GM12878 (cell line): Measurements from ENCODE around the gene NOVA2. TPM values are rescaled to one million over a fixed set of nuclear protein-coding genes. Genes with fewer than 3 reads are reported as not detected.

Experiments used
- ATAC-seq: fragments of 200-7000 bp; cut with Tn5 transposase; 3 replicates; pipeline ENCODE4 v1.9.1; 2020; ENCODE audit warnings: mild to moderate bottlenecking, moderate library complexity
- BruUV-seq: library from RNA; stranded (reverse); fragments of 400-500 nt; replicated peaks from 2 replicates; lab custom pipeline; 2021; lab: Mats Ljungman, UMichigan
- CTCF ChIA-PET: fragments of 300-600 bp; sonication (Branson Sonifier 250); formaldehyde crosslinking; extraction: SDS; loops from one replicate; lab custom pipeline; 2021; ENCODE audit warnings: inconsistent platforms; lab: Yijun Ruan, JAX
- POLR2A ChIA-PET: fragments of 350-600 bp; formaldehyde crosslinking; extraction: SDS; loops from one replicate; lab custom pipeline; 2021; ENCODE audit warnings: inconsistent platforms; lab: Charles Lee
- RAD21 ChIA-PET: fragments of 300-600 bp; sonication (Branson Sonifier 250); formaldehyde crosslinking; loops from one replicate; lab custom pipeline; 2023; ENCODE audit warnings: antibody characterized with exemption; ENCODE audit not compliant: unreplicated experiment; lab: Charles Lee
- SMC1A ChIA-PET: fragments of 300-600 bp; sonication (Branson Sonifier 250); formaldehyde crosslinking; loops from one replicate; lab custom pipeline; 2023; ENCODE audit not compliant: unreplicated experiment, uncharacterized antibody; lab: Charles Lee
- DNase-seq: peaks from one replicate; pipeline ENCODE4 v3.0.0-alpha.2; 2011; ENCODE audit warnings: low read depth, low spot score
- FAIRE-seq: peaks from 3 replicates; lab custom pipeline; 2011; peaks lifted over from hg19 to GRCh38; lab: Jason Lieb, UNC
- H2AFZ ChIP-seq: 2 replicates; pipeline ENCODE4 v1.6.0; 2011; ENCODE audit warnings: low read depth, low read length, control low read depth; ENCODE audit not compliant: control insufficient read depth
- H3K27ac ChIP-seq: 2 replicates; pipeline ENCODE4 v1.5.1; 2011; ENCODE audit warnings: control low read depth; ENCODE audit not compliant: control insufficient read depth, insufficient read depth
- H3K27me3 ChIP-seq, 2 experiments: replicated peaks in 1 of 2; 2 replicates each; pipeline versions ENCODE4 v1.6.0 to v1.6.1; 2011; ENCODE audit warnings: low read length in 1 of 2; ENCODE audit not compliant: control insufficient read depth in 2 of 2, insufficient read depth in 2 of 2
- H3K36me3 ChIP-seq, 2 experiments: 2 replicates each; pipeline ENCODE4 v1.5.1; 2011; ENCODE audit warnings: low read length in 1 of 2; ENCODE audit not compliant: control insufficient read depth in 2 of 2, insufficient read depth in 2 of 2
- H3K4me1 ChIP-seq: 2 replicates; pipeline ENCODE4 v1.6.1; 2011; ENCODE audit warnings: mild to moderate bottlenecking, low read length, moderate library complexity, mixed read lengths; ENCODE audit not compliant: control insufficient read depth, insufficient read depth
- H3K4me2 ChIP-seq: 2 replicates; pipeline ENCODE4 v1.6.0; 2011; ENCODE audit warnings: control low read depth; ENCODE audit not compliant: control insufficient read depth, insufficient read depth
- H3K4me3 ChIP-seq: fragments of 200-600 bp; sonication (generic); 2 replicates; pipeline ENCODE4 v1.5.1; 2016
- H3K79me2 ChIP-seq: 2 replicates; pipeline ENCODE4 v1.6.0; 2011; ENCODE audit warnings: low read length; ENCODE audit not compliant: control insufficient read depth, insufficient read depth
- H3K9ac ChIP-seq: 2 replicates; pipeline ENCODE4 v1.8.0; 2011; ENCODE audit warnings: low read length, control low read depth, mixed read lengths; ENCODE audit not compliant: control insufficient read depth, insufficient read depth
- H3K9me3 ChIP-seq: replicated peaks from 3 replicates; pipeline ENCODE4 v1.5.1; 2011; ENCODE audit warnings: mild to moderate bottlenecking, low read length; ENCODE audit not compliant: control insufficient read depth, insufficient read depth
- H4K20me1 ChIP-seq: 2 replicates; pipeline ENCODE4 v1.6.0; 2011; ENCODE audit not compliant: control insufficient read depth, insufficient read depth
- SREBF1 ChIP-seq: IDR thresholded peaks from 2 replicates; pipeline ENCODE4 v1.6.1; 2012; ENCODE audit warnings: mild to moderate bottlenecking, low read length
- STAT3 ChIP-seq: IDR thresholded peaks from 2 replicates; pipeline ENCODE4 v1.6.1; 2011; ENCODE audit warnings: low read depth, low read length, improper control_type of control experiment
- YY1 ChIP-seq: IDR thresholded peaks from 2 replicates; pipeline ENCODE4 v1.6.1; 2011; ENCODE audit warnings: low read depth, mild to moderate bottlenecking, low read length
- WGBS: methylation state at CpG from one replicate; pipeline ENCODE4 v1.1.6; 2016; ENCODE audit warnings: low lambda C conversion rate; ENCODE audit not compliant: insufficient replicate concordance, insufficient coverage; ENCODE audit errors: missing lambda C conversion rate; 5-methylcytosine and 5-hydroxymethylcytosine counted together
- in situ Hi-C: fragments of 300-500 bp; cut with MboI; formaldehyde crosslinking; loops from 9 replicates; pipeline ENCODE4 v1.14.3; 2018; ENCODE audit warnings: mixed read lengths
- intact Hi-C: fragments of 100-400 bp; cut with micrococcal nuclease; formaldehyde crosslinking; loops from one replicate; pipeline ENCODE4 v1.14.2; 2022; ENCODE audit not compliant: unreplicated experiment
- polyA plus RNA-seq, 11 experiments: library from polyadenylated mRNA; depleted of rRNA in 4 of 11; unstranded in 6 of 11; stranded (reverse) in 5 of 11; fragments of >200 nt; fragmentation: Nextera tagmentation in 4 of 11; fragmentation: Illumina TruSeq in 1 of 11; extraction: Ambion mirVana in 4 of 11; extraction: Trizol in 1 of 11; gene quantifications; 1 replicate in 1 of 11; 2 replicates in 10 of 11; pipeline versions ENCODE4 v1.2.1 to v1.2.3, GENCODE V29; 2011 to 2016; ENCODE audit warnings: inconsistent platforms in 2 of 11, missing spikeins in 2 of 11, low read depth in 1 of 11
- total RNA-seq, 4 experiments: library from RNA; depleted of rRNA in 3 of 4; stranded (reverse); fragments of >200 nt in 3 of 4; fragmentation: Illumina TruSeq in 1 of 4; extraction: Trizol in 1 of 4; gene quantifications; 2 replicates each; pipeline versions ENCODE4 v1.2.1 to v1.2.3, GENCODE V29; 2013 to 2021
- TF ChIP-seq, protein P1 (sequence below): fragments of 450-650 bp; formaldehyde crosslinking; IDR thresholded peaks from 2 replicates; pipeline ENCODE4 v1.4.0; 2020; ENCODE audit warnings: mild to moderate bottlenecking, moderate library complexity

Gene NOVA2
- total and polyA plus RNA-seq, 10 of the 15 experiments (the other 5 are each of a cell fraction or from before 2014, with no cell fraction given) = under 0.01 to 0.44 (median 0.03) TPM; not detected in 4

DNA sequence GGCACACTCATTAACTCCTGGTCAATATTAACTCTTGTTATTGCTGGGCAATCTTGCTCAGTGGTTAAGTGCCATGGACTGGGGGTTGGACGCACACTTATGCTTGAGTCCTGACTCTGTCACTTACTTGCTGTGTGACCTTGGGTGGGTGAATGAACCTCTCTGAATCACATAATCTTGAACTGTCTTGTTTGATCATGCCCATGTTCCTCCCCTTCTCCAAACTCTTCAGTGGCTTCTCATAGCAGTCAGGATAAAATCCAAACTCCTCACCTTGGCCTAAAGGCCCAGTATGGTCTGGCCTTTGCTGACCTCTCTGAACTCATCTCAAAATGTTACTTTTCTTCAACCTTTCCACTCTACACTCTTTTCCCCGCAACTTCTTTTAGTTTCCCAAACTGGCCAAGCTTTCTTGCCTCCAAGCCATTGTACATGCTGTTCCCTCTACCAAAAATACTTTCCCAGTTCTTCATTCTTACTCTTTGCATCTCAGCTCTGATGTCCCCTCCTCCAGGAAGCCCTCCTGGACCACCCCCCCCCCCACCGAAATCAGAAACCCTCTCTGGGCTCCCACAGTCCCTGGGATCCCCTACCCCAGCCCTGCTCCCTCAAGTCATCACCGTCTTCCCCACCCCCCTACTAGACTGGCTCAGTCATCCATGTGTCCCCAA, 73.6 kb downstream of the NOVA2 start (continued):
- TF ChIP-seq, protein P1, sequence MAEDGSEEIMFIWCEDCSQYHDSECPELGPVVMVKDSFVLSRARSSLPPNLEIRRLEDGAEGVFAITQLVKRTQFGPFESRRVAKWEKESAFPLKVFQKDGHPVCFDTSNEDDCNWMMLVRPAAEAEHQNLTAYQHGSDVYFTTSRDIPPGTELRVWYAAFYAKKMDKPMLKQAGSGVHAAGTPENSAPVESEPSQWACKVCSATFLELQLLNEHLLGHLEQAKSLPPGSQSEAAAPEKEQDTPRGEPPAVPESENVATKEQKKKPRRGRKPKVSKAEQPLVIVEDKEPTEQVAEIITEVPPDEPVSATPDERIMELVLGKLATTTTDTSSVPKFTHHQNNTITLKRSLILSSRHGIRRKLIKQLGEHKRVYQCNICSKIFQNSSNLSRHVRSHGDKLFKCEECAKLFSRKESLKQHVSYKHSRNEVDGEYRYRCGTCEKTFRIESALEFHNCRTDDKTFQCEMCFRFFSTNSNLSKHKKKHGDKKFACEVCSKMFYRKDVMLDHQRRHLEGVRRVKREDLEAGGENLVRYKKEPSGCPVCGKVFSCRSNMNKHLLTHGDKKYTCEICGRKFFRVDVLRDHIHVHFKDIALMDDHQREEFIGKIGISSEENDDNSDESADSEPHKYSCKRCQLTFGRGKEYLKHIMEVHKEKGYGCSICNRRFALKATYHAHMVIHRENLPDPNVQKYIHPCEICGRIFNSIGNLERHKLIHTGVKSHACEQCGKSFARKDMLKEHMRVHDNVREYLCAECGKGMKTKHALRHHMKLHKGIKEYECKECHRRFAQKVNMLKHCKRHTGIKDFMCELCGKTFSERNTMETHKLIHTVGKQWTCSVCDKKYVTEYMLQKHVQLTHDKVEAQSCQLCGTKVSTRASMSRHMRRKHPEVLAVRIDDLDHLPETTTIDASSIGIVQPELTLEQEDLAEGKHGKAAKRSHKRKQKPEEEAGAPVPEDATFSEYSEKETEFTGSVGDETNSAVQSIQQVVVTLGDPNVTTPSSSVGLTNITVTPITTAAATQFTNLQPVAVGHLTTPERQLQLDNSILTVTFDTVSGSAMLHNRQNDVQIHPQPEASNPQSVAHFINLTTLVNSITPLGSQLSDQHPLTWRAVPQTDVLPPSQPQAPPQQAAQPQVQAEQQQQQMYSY (CRISPR knock-in tag) = no peak
- TF ChIP-seq YY1 = no peak

DNA sequence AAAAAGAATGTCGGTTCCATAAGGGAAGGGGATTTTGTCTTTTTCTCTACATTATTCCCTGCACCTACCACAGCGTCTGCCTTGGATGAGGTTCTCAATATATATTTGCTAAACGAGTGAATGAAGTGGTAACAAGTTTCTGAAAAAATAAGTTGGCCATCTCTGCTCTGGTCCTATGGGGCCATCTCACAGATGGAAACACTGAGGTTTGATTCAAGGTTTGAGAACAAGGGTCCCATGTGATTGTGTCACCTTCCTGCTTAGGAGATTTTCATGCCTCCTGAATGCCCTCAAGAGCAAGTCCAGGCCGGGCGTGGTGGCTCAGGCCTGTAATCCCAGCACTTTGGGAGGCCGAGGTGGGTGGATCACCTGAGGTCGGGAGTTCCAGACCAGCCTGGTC, 74.4 kb downstream of the NOVA2 start:
- Histone ChIP-seq H3K9ac (no peak overlapping the region), H3K4me2 (no peak overlapping the region), H3K4me3 (no peak overlapping the region), H3K27ac (no peak overlapping the region), H3K9me3 (no peaks in the 10 kb centered on the region), H3K4me1 (peaks cover 10% of the 10 kb centered on the region), H2AFZ (no peak overlapping the region), H3K79me2 (peaks cover 8% of the 10 kb centered on the region), H4K20me1 (no peaks in the 10 kb centered on the region), H3K27me3 (no peaks in the 10 kb centered on the region), H3K36me3 (no peaks in the 10 kb centered on the region; a peak in 2 of 4 replicates)
- POLR2A ChIA-PET = no interaction called here
- BruUV-seq = no TSS peak
- no peak for DNase-seq
- intact Hi-C loops (no loop called here), in situ Hi-C loops (no loop called here)
- 90% methylated on average over 7 of the region's 7 CpGs for WGBS
- RAD21 ChIA-PET = no interaction called here
- no peak for FAIRE-seq
- ATAC-seq = no peak
- SMC1A ChIA-PET = no interaction called here
- TF ChIP-seq SREBF1 = no peak
- no peak for TF ChIP-seq STAT3
- CTCF ChIA-PET = no interaction called here
